Measurements from ENCODE around the gene CETN1. TPM values are rescaled to one million over a fixed set of nuclear protein-coding genes. Genes with fewer than 3 reads are reported as not detected.

The CETN1 gene
- total RNA-seq, result not detected in 2 replicates

DNA sequence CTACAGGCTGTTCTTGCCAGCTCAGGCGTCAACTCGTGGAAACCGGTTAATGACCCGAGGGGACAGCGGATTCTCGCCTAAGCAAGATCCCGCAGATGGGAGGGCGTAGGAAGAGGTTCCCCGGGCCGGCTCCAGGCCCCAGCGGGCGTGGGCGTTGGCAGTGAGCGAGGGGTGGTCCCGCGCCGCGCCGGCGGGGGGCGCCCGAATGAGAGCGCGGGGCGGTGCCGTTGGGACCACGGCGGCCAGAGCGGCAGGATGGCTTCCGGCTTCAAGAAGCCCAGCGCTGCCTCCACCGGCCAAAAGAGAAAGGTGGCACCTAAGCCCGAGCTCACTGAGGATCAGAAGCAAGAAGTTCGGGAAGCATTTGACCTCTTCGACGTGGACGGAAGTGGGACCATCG, at the start of gene CETN1:
TSS of gene CETN1 (plus strand) at position 227 of the 400 bp plus-strand sequence. CDS start at position 256, 29 bp downstream.

Other genes with a start within 250 kb of the CETN1 start
- 32.4 and 49.6 TPM in 2 replicates for gene COLEC12, start 79.7 kb upstream of the CETN1 start, total RNA-seq
- gene CLUL1, start 16.6 kb downstream of the CETN1 start, total RNA-seq, result 0.09 TPM in 1 of 2 replicates, not detected in the other
- gene TYMS, start 77.3 kb downstream of the CETN1 start, total RNA-seq, result 6.6 and 10.3 TPM in 2 replicates
- gene ENOSF1, start 132.2 kb downstream of the CETN1 start, total RNA-seq, result 28.2 and 29.8 TPM in 2 replicates
- 168 and 221 TPM in 2 replicates for gene YES1, start 231.9 kb downstream of the CETN1 start, total RNA-seq

All from dermis lymphatic vessel endothelial cell (primary cell).